ENCODE measurements around the gene ARHGEF12. TPM values are rescaled to one million over a fixed set of nuclear protein-coding genes. Genes with fewer than 3 reads are reported as not detected.

The ARHGEF12 gene
- total and polyA plus RNA-seq, 2 experiments from 2014 or later, result 9.0 to 38.9 TPM

DNA sequence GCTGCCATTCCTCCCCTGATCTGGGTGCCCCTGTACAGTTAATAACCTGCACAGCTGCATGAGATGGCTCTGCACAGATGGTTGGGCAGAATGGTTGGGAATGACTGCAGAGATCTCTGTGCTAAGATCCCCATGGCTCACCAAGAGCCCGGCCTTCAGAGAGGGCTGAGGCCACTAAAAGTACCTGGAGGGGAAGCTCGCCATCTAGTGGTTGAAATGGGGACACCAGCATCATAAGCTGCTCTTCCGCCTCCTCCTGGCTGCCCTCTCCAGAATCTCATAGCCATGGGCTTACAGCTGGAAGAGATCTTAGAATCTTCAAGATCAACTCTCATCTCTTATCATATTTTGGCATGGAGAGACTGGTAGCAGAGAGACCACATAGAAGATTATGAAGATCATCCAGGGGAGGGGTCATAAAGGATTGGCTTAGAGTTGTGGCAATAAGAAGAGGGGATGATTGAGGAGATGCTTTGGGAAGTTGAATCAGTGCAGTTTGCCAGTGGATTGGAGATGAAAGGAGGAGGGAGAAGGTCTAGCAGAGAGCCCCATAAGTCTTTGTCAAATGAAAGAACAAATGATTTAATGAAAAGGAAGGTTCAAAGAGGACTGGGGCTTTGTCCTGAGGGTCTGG lies 33.1 kb upstream of the ARHGEF12 start (continued):
- TF ChIP-seq, protein P1, sequence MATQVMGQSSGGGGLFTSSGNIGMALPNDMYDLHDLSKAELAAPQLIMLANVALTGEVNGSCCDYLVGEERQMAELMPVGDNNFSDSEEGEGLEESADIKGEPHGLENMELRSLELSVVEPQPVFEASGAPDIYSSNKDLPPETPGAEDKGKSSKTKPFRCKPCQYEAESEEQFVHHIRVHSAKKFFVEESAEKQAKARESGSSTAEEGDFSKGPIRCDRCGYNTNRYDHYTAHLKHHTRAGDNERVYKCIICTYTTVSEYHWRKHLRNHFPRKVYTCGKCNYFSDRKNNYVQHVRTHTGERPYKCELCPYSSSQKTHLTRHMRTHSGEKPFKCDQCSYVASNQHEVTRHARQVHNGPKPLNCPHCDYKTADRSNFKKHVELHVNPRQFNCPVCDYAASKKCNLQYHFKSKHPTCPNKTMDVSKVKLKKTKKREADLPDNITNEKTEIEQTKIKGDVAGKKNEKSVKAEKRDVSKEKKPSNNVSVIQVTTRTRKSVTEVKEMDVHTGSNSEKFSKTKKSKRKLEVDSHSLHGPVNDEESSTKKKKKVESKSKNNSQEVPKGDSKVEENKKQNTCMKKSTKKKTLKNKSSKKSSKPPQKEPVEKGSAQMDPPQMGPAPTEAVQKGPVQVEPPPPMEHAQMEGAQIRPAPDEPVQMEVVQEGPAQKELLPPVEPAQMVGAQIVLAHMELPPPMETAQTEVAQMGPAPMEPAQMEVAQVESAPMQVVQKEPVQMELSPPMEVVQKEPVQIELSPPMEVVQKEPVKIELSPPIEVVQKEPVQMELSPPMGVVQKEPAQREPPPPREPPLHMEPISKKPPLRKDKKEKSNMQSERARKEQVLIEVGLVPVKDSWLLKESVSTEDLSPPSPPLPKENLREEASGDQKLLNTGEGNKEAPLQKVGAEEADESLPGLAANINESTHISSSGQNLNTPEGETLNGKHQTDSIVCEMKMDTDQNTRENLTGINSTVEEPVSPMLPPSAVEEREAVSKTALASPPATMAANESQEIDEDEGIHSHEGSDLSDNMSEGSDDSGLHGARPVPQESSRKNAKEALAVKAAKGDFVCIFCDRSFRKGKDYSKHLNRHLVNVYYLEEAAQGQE (IDR thresholded peaks at IDR 0.05; ENCODE audit: unreplicated experiment), result no peak
- TF ChIP-seq STAT1 (IDR thresholded peaks at IDR 0.05; ENCODE audit: unreplicated experiment) (no peak), EZH2 (IDR thresholded peaks at IDR 0.05; ENCODE audit: low read depth, unreplicated experiment) (no peak), CREB1 (CRISPR knock-in tag; IDR thresholded peaks at IDR 0.05; ENCODE audit: low read depth) (0 out of 2 replicates have a peak, but pooled peaks have one; percentile 44)
- TF ChIP-seq, protein P2, sequence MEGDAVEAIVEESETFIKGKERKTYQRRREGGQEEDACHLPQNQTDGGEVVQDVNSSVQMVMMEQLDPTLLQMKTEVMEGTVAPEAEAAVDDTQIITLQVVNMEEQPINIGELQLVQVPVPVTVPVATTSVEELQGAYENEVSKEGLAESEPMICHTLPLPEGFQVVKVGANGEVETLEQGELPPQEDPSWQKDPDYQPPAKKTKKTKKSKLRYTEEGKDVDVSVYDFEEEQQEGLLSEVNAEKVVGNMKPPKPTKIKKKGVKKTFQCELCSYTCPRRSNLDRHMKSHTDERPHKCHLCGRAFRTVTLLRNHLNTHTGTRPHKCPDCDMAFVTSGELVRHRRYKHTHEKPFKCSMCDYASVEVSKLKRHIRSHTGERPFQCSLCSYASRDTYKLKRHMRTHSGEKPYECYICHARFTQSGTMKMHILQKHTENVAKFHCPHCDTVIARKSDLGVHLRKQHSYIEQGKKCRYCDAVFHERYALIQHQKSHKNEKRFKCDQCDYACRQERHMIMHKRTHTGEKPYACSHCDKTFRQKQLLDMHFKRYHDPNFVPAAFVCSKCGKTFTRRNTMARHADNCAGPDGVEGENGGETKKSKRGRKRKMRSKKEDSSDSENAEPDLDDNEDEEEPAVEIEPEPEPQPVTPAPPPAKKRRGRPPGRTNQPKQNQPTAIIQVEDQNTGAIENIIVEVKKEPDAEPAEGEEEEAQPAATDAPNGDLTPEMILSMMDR (conservative IDR thresholded peaks at IDR 0.05; ENCODE audit: low read depth in 2 of 2), result peak; percentile 98 to 99

DNA sequence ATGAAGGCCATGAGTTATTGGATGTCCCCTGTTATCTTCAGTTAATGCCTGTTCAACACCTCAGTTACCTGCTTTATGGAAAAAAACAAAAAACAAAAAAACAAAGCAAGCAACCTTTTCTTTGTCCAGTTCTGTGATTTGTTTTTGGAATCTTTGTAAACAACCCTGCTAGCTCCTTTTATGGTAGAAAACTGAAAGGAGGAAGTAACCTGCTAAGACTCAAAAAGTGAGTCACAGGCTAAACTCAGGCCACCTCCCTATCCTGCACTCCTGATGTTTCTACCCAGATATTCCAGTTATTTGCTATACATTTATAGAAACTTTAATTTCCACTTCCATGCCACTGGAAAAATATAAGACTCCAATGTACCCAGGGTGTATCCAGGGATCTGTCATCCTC lies 31.7 kb upstream of the ARHGEF12 start:
- Histone ChIP-seq H3K4me3 (no peak overlapping the region), H3K27me3 (ENCODE audit: insufficient read depth) (no peaks in the 10 kb centered on the region), H4K20me1 (replicated peaks; ENCODE audit: insufficient read depth) (no peaks in the 10 kb centered on the region), H3K9me2 (ENCODE audit: insufficient read depth) (no peaks in the 10 kb centered on the region), H3F3A (replicated peaks; ENCODE audit: low read depth) (no peaks in the 10 kb centered on the region), H3K4me2 (no peak overlapping the region), H3K36me3 (ENCODE audit: insufficient read depth) (no peaks in the 10 kb centered on the region), H3K79me2 (replicated peaks; ENCODE audit: insufficient read depth) (no peaks in the 10 kb centered on the region), H3K27ac (ENCODE audit: low read depth) (no peak overlapping the region), H2AFZ (no peak overlapping the region), H3K4me1 (ENCODE audit: insufficient read depth) (peaks cover 16% of the 10 kb centered on the region)
- Mint-ChIP-seq H3K4me3 (no peak overlapping the region), H3K4me1 (peaks cover 22% of the 10 kb centered on the region), H3K27ac (no peak overlapping the region), H3K9me3 (no peaks in the 10 kb centered on the region), H3K36me3 (ENCODE audit: low read depth) (no peaks in the 10 kb centered on the region), H3K27me3 (ENCODE audit: insufficient read depth, low read depth, poor library complexity) (peaks cover 10% of the 10 kb centered on the region)
- DNase-seq (ENCODE audit: low spot score) (no peak), ATAC-seq (no peak)
- TF ChIP-seq, protein P3, sequence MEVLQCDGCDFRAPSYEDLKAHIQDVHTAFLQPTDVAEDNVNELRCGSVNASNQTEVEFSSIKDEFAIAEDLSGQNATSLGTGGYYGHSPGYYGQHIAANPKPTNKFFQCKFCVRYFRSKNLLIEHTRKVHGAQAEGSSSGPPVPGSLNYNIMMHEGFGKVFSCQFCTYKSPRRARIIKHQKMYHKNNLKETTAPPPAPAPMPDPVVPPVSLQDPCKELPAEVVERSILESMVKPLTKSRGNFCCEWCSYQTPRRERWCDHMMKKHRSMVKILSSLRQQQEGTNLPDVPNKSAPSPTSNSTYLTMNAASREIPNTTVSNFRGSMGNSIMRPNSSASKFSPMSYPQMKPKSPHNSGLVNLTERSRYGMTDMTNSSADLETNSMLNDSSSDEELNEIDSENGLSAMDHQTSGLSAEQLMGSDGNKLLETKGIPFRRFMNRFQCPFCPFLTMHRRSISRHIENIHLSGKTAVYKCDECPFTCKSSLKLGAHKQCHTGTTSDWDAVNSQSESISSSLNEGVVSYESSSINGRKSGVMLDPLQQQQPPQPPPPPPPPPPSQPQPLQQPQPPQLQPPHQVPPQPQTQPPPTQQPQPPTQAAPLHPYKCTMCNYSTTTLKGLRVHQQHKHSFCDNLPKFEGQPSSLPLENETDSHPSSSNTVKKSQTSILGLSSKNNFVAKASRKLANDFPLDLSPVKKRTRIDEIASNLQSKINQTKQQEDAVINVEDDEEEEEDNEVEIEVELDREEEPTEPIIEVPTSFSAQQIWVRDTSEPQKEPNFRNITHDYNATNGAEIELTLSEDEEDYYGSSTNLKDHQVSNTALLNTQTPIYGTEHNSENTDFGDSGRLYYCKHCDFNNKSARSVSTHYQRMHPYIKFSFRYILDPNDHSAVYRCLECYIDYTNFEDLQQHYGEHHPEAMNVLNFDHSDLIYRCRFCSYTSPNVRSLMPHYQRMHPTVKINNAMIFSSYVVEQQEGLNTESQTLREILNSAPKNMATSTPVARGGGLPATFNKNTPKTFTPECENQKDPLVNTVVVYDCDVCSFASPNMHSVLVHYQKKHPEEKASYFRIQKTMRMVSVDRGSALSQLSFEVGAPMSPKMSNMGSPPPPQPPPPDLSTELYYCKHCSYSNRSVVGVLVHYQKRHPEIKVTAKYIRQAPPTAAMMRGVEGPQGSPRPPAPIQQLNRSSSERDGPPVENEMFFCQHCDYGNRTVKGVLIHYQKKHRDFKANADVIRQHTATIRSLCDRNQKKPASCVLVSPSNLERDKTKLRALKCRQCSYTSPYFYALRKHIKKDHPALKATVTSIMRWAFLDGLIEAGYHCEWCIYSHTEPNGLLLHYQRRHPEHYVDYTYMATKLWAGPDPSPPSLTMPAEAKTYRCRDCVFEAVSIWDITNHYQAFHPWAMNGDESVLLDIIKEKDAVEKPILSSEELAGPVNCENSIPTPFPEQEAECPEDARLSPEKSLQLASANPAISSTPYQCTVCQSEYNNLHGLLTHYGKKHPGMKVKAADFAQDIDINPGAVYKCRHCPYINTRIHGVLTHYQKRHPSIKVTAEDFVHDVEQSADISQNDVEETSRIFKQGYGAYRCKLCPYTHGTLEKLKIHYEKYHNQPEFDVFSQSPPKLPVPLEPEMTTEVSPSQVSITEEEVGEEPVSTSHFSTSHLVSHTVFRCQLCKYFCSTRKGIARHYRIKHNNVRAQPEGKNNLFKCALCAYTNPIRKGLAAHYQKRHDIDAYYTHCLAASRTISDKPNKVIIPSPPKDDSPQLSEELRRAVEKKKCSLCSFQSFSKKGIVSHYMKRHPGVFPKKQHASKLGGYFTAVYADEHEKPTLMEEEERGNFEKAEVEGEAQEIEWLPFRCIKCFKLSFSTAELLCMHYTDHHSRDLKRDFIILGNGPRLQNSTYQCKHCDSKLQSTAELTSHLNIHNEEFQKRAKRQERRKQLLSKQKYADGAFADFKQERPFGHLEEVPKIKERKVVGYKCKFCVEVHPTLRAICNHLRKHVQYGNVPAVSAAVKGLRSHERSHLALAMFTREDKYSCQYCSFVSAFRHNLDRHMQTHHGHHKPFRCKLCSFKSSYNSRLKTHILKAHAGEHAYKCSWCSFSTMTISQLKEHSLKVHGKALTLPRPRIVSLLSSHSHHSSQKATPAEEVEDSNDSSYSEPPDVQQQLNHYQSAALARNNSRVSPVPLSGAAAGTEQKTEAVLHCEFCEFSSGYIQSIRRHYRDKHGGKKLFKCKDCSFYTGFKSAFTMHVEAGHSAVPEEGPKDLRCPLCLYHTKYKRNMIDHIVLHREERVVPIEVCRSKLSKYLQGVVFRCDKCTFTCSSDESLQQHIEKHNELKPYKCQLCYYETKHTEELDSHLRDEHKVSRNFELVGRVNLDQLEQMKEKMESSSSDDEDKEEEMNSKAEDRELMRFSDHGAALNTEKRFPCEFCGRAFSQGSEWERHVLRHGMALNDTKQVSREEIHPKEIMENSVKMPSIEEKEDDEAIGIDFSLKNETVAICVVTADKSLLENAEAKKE (CRISPR knock-in tag; IDR thresholded peaks at IDR 0.05), result no peak
- TF ChIP-seq, protein P4, sequence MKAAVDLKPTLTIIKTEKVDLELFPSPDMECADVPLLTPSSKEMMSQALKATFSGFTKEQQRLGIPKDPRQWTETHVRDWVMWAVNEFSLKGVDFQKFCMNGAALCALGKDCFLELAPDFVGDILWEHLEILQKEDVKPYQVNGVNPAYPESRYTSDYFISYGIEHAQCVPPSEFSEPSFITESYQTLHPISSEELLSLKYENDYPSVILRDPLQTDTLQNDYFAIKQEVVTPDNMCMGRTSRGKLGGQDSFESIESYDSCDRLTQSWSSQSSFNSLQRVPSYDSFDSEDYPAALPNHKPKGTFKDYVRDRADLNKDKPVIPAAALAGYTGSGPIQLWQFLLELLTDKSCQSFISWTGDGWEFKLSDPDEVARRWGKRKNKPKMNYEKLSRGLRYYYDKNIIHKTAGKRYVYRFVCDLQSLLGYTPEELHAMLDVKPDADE (IDR thresholded peaks at IDR 0.05), result no peak
- TF ChIP-seq EZH2phosphoT487 (IDR thresholded peaks at IDR 0.05; ENCODE audit: unreplicated experiment) (no peak), EZH2 (IDR thresholded peaks at IDR 0.05; ENCODE audit: low read depth, unreplicated experiment) (no peak), POLR2AphosphoS5 (IDR thresholded peaks at IDR 0.05; ENCODE audit: low read depth) (no peak)
- TF ChIP-seq, protein P2 (conservative IDR thresholded peaks at IDR 0.05; ENCODE audit: low read depth in 2 of 2), result no peak
